NCI-H226 (cell line): ENCODE measurements around the gene CTDSP2.
"Not testable (repeated sequence)": the region's sequence is repeated elsewhere in the genome, so short reads cannot be mapped to it uniquely, and the experiment has no call there.

Experiments
- DNase-seq: peaks from one replicate; pipeline ENCODE4 v3.0.0-alpha.2; 2015

Gene CTDSP2, protein sequence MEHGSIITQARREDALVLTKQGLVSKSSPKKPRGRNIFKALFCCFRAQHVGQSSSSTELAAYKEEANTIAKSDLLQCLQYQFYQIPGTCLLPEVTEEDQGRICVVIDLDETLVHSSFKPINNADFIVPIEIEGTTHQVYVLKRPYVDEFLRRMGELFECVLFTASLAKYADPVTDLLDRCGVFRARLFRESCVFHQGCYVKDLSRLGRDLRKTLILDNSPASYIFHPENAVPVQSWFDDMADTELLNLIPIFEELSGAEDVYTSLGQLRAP

DNA sequence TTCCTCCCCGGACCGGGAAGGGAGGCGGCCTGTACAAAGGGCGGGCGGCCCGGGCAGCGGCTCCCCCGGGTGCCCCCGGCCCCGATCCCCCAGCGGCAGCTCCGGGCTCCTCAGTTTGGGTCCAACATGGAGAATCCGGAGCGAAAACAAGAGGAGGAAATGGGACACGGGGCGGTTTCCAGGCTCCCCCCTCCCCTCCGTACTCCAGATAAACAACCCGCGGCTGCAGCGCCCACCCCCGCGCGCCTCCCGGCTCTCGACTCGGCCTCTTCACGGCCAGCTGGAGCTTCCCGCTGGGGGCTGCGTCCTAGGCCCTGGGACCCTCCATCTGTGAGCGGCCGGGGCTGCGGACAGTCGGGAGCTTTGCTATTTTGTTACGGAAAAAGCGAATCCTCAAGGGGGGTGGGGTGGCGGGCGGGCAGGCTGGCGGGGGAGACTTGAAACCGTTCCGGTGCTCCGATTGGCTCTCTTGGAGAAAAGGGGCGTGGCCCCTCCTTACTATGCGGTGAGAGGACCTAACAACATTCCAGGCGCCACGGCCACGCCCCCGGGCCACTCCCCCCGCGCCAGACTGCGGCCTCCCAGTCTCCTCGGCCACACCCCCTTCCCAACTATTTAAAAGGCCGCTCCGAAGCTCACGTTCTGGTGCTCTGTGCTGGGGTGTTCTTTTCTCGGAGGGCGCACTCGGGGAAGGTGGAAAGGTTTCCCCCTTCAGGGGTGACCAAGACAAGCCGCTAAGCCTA, at the start of gene CTDSP2:
TSS of gene CTDSP2 (minus strand) at position 153 of the 743 bp plus-strand sequence. CDS start 294 bp downstream, outside the sequence.
- DNase-seq, result peak; percentile 96

DNA sequence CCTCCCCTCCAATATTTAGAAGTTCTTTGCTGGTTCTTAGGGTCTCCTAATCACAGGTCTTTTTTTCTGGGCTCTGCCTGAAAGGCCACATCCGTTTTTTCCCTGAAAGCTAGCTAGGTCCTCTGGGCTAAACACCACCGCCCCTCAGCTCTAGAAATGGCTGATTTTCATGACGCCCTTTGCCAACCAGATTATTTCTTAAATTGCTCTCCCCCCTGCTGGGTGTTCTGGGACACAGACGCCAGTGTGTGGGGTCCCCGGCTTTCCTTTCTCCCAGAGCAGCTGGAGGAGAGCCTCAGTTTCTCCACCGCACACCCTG, 49.5 kb upstream of the CTDSP2 start:
- no peak for DNase-seq

DNA sequence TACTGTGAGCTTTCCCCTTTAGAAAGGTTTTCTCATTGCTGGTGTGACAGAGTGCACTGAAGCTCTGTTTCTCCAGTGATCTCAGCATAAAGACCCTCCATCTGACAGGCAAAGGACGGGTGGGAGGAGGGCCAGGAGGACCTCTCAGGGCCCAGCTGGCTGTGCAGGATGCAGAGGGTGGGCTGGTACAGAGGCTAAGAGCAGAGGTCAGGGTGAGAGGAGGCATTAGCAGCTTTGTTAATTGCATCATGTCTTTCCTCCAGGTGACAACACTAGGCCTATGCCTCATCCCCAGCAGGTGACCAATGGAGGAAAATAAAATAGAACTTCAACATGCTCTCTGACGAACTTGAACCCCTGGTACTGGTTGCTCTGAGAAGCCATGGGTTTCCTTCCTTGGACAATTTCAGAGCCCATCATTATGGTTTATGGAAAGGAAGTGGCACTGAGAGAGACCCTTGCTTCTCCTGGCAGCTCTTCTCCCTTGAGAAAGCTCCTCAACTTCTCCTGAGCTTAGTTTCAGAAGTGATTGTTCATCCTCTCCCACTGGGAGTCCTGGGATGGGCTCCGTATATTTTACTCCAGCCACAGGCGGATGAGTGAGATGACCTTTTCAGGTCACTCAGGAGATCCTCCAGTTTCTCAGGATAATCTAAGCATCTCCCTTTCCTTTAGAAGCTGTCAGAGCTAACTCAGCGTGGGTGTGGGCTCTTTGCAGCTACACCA, 49.0 kb upstream of the CTDSP2 start:
- no peak for DNase-seq

DNA sequence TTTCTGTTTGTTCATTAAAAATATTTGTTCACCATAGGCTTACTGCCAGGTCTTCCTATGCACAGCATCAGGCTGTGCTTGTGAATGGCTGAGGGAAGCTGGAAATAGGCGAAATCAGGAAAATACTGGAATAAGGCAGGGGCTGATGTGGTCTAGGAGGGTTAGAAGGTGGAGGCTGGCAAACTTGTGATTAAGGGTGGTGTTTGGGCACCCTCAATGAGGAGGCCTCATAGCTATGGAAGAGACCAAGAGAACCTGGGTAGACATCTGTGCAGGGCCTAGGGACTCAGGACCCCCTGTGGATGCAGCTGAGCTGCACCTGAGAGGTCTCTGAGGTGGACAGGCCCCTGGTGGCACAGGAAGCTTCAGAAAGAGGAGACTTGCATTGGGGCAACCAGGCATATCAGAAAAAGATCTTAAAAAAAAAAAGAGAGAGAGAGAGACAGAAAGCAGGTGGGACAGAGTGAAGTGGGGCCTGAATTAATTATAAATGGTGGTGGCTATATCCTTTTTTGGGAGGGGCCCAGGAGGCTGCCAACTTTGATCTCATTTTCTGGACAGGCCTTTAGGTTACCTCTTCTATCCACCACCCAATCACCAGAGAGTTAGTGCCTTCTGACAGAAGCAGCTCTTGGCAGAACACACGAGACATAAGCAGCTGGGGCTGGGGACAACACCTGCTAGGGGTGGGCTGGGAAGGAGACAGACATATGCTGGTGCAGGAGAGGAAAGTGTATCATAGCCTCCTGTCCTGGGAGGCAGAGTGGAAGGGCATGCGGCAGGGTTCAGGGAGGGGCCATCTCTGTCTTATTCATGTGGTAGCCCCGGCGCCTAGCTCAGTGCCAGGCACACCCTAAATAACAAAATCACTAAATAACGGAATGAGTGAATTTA, 48.1 kb upstream of the CTDSP2 start:
- no peak for DNase-seq

DNA sequence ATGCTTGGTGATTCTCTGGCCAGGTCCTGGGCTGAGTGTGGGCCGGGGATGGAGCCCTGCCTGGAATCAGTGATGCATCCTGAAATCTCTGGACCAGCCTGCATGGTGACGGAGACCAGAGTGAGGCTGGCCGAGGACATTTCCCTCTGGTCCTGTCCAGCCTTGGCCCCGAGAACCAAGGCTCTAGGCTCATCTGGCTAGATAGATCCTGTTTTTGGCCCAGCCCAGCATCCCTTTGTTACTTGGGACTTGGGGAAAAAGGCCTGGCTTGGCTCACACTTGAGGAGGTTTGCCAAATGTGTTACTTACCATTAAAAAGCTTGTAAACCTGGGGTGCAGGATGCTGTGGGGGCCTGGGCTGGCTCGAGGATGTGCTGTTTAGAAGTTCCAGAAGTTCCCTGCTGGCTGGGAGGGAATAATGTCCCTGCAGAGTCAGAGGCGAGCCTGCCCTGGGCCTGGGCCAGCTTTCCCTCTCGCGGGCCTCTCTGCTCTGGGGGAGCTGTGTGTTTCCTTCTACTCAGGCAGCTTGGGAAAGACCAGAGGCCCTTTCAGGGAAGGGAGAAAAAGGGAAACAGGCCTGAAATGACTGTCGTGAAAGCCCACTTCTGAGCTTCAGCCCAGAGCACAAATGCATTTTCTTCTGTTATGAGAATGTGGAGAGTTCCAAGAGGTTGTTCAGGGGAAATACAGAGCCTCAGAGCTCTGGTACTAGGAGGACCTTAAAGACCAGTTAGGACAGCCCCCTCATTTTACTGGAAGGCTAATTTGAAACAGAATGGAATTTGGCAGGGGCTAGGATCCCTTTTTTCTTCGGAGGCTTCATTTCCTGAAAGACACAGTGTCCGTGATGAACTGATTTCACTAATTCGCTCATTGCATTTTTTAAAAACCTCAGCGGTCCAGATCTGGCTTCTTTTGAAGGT, 47.2 kb upstream of the CTDSP2 start:
- peak; percentile 63 for DNase-seq

DNA sequence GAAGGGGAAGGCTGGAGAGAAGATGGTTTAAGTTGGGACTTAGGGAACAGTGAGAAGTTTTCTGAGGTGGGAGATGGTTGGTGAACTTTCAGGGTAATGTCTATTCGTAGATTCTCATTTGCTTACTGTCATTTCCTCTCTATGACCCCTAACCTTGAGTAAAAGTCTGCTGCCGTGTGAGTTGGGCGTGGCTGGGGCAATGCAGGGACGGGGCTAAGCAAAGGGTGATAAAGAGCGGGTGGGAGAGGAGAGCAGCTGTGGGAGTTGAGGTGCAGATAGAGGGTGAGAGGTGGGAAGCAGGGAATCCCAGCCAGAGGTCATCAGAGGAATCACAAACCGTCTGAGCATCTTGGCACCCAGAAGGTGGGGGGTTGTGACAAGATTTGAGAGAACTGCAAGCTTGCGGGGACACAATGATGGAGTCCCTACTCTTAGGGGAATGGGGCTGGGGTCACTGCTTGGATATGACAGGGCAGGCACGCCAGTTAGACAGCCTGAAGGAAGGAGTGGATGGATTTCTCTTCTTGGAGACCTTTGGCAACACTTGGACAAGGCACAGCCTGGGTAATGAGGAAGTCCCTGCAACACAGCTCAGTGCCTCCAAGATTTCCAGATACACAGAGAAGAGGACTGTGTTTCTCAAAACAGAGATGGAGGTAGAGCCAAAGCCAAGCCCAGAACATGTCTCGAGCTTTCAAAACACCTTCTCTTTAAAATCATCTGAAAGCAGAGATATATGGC, 45.9 kb upstream of the CTDSP2 start:
- DNase-seq, result no peak

DNA sequence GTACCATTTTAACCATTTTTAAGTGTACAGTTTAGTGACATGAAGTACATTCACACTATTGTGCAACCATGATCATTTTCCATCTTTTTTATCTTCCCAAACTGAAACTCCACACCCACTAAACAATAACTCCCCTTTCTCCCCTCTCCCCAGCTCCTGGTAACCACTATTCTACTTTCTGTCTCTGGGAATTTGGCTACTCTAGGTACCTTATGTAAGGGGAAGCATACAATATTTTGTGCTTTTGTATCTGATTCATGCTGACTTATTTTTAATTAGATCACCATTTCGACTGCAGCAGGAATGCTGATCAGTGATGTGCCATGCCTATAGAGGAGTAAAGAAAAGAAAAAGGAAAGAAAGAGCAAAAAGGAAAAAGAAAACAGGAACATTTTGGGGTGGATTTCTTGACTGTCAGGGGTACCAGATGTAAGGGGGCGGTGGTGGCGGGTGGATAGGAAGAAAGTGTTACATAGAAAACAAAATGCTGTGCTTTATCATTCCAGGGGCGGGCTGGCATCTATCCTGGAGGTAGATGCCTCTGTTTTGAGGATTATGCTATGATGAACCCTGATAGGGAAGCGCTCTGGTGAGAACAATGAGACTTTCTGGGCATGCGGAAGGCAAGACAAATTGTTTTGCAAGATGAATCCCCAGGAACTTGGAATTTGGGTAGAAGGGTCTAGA, 45.2 kb upstream of the CTDSP2 start:
- DNase-seq, result no peak

DNA sequence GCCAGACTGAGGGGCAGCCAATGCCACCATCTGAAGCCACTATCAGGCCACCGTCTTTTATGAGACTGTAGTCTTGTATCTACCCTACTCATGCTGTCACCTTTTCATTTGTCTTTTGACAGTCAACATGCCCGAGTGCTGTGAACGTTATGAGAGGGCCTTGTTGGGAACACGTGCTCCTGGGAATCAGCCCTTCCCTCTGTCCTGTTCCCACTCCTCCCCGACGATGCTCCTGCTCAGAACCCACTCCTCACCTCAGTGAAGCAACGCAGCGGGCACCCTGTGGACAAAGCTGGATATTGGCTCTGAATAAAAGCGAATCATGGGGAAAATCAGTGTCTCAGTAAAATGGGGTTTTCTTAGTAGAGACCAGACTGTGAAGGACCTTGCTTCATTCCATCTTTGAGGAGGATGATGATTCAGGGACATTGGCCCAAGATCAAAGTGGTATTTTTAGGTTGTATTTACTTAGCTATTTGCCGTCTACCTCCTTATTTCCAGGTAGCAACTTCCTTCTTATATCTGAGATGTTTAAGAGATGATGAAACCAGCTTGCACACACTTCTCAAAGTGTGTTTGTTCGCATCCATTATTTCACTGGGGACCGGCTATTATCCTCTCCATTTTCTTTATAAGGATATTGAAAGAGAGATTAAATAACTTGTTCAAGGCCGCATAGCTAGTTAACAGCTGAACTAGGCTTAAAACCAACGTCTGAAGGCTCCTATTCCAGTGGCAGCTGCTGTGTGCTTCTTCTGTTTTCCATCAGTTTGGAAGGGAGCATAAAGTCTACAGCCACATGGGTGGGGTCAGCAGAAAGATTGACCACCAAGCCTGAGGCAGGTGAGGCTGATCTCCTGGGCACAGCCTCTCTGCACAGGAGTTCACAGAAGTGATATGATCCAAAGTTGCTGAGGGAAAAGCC, 43.9 kb upstream of the CTDSP2 start:
- DNase-seq, result no peak

DNA sequence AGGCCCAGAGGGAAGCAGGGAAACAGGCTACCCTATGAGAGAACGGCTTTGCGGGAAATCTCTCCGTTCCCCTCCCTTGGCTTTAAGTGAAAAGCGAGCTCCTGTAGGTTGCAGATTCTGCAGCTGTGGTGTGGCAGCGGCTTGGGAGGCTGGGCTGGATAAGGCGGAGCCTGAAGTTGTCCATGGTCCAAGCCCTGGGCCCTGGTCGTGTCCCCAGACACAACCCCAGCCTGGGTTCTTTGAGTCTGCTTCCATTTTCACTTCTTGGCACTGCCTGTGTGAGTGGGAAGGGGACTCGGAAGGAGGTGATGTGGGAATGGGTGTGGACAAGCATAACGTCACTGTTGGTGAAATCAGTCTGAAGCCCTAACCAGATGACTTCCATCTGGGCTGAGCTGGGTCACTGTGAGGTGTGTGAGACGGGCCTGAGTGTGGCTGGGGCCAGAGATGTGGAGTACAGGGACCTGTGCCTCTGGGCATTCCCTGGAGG, 43.0 kb upstream of the CTDSP2 start:
- DNase-seq, result no peak

DNA sequence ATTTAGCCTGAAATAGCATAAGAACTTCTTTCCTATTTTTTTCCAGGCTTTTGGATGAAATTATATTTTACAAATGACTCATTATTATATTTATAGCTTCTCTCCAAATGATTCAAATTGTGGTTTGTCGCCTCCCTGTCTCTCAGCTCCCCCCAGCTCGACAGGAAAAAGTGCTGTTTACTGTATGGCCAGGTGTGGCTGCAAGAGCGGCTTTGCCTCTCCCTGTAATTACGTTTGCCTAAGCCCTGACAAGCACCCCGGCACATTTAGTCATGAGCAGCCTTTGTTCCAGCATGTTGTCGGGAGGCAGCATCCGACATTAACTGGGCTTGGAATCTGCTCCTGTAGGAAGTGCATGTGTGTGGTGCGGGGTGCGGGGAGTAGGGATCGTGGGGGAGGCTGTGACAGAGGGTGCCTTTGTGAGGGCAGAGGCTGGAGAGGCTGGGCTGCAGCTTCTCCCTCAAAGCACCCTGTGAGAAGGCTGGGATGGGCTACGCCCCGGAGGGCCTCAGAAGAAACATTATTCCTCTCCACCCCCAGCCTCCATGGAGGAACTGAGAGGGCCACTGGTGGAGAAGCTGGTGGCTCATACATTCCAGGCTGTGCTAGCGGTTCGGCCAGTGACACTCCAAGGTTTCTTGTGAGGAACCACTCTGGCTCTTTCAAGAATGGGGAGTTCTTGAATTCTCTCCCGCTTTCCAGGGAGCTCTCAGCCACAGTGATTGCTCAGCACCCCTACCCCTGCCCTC, 42.1 kb upstream of the CTDSP2 start:
- no peak for DNase-seq

DNA sequence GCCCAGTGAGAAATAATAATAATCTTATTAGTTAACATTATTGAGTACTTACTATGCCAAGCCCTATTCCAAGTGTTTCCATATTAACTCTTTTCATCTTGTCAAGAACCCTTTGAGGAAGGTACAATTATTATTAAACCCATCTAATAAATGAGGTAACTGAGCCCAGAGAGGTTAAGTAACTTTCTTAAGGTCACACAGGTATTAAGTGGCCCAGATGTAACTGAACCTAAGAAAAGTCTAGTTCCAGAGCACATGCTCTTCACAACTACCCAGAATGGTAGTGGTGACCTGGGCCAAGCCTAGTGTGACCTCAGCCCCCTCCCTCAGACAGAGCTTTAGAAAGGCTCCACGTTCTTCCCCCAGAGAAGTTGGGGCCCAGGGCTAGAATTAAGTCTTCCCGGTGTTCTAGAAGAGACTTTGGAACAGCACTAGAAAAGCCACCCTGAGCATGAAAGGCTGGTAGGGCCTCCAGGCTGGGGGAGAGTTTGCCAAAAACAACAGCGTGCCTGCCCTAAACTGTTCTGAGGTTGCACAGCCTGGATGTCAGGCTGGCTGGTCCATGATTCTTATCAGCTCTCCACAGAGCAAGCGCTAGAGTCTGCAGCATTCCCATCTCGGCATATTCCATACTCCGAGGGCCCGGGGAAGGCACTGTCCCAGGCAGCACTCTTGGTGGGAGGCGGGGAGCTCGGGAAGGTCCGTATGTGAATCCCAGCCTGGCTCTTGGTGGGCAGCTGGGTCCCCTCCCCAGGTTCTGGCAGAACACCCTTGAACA, 41.3 kb upstream of the CTDSP2 start:
- no peak for DNase-seq

DNA sequence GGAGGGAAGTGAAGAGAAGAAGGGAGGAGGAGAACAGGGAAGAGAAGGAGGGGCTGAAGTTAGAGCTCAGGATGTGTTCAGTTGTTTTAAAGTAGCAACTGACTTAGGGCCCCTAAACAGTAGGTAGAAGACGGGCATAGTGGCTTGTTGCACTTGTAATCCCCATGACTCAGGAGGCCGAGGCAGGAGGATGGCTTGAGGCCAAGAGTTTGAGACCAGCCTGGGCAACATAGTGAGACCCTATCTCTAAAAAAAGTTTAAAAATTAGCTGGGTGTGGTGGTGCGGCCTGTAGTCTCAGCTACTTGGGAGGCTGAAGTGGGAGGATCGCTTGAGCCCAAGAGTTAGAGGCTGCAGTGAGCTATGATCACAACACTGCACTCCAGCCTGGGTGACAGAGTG, 40.4 kb upstream of the CTDSP2 start:
- not testable (repeated sequence) for DNase-seq

DNA sequence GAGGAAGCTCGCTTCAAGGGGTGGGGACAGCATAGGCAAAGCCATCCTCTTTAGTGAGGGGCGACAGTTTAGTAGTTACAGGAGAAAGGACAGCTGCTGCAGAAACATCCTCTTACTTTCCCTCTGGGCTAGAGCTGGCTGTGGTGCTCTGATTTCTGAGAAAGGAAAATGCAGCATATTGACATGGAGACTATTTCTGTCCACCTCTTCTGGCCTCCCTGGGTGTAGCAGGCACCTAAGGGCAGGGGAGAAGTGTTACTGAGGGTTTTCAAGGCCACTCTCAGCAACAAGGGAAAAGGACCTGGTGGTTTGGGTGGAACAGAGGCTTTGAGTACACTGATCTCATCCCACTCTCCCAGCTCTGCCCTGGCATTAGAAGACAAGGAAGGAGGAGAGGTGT, 40.0 kb upstream of the CTDSP2 start:
- no peak for DNase-seq

DNA sequence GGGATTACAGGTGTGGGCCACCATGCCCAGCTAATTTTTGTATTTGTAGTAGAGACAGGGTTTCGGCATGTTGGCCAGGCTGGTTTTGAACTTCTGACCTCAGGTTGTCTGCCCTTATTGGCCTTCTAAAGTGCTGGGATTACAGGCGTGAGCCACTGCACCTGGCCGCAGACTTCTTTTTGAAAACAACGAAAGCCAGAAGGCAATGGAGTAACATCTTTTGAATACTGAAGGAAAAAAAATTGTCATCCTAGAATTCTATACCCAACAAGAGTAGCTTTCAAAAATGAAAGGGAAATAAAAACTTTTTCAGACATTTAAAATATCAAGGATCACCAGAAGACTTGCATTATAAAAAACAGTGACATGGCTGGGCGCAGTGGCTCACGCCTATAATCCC, 38.7 kb upstream of the CTDSP2 start:
- no peak for DNase-seq

DNA sequence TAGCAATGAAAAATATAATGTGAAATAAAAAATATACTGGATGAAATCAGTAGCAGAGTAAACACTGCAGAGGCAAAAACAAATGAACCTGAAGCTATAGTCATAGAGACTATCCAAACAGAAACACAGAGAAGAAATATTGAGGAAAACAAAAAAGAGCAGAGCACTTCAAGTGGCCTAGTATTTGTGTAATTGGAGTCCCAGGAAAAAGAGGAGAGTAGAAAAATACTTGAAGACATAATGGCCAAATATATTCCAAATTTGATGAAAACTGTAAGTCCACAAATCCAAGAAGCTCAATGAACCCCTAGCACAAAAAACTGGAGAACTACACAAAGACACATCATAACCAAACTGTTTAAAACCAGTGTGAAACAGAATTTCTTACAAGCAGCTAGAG, 37.2 kb upstream of the CTDSP2 start:
- DNase-seq, result no peak

DNA sequence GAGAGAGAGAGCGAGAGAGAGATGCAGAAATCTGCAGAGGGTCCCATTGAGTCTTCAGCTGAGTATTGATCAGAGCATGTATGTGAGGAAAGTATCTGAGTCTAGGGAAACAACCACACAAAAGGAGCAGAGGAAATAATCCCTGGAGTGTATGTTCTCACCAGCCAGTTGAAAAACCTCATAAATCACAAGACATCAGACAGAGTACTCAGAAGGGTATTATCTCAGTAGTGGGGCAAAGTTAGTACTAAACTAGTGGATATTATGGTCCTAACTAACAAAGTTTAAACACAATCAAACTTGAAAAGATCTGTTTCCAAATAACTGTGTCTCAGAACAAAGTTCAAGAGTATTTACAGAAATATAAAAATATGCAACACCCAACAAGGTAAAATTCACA, 36.5 kb upstream of the CTDSP2 start:
- no peak for DNase-seq

DNA sequence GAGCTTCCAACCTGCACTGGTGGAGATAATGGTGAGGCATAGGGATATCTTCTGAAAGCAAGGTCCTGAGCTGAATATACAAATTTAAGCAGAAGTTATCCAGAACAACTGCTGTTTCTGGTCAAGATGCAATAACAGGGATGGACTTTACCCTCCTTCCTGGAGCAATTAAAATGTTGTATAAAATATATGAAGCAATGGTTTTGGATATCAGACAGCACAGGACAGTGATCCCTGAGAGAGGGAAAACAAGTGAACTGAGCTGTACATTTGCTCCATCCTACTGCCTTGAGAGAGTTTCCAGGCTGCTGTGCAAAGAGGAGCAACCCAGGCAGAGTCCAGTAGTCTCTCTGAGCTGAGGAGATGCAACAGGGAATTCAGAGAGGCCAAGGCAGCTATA, 36.0 kb upstream of the CTDSP2 start:
- DNase-seq, result no peak

DNA sequence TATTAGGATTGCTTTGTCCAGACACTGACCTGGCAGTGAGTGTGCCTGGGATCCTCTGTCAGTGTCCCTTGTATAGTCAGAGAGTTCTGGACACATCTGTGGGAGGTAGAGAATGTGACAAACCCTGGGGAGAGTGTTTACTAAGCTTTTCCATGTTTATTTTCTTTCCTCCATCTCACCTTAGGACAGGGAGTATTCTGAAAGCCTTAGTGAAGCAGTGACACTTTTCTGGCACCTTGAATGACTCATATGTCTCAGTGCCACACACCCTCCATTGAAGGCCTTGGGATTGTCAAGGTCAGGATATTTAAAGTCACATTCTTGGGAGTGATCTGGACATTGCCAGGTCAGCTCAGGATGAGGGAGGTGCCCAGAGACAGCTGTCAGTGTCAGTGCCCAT, 34.9 kb upstream of the CTDSP2 start:
- DNase-seq, result no peak
